ENCODE measurements around the gene GABRG3. TPM values are rescaled to one million over a fixed set of nuclear protein-coding genes. Genes with fewer than 3 reads are reported as not detected.

The GABRG3 gene
- total RNA-seq, 1 donor from 2014 or later, result not detected

- H3K27ac ChIP-seq, result no peak overlapping the region
- no peak for ATAC-seq
- intact Hi-C loops (cut with DNase I), result no loop called here
Observed at GRCh38 chr15:27323801-27324200, 352.8 kb downstream of the GABRG3 start.

GRCh38 chr15:27324886-27325615, 354.1 kb downstream of the GABRG3 start:
- no peak overlapping the region for H3K4me3 ChIP-seq
- ATAC-seq (no peak), DNase-seq (no peak)
- H3K27ac ChIP-seq, result no peak overlapping the region
- no peak for TF ChIP-seq CTCF (IDR thresholded peaks at IDR 0.05)
- no peaks in the 10 kb centered on the region for H3K27me3 ChIP-seq (ENCODE audit: low read depth)
- intact Hi-C loops (cut with DNase I), result no loop called here
- H3K36me3 ChIP-seq, result no peaks in the 10 kb centered on the region
- H3K9me3 ChIP-seq, result no peaks in the 10 kb centered on the region
- peaks cover 5% of the 10 kb centered on the region for H3K4me1 ChIP-seq

More at GRCh38 chr15:27323801-27324200, 352.8 kb downstream of the GABRG3 start:
- Histone ChIP-seq H3K4me1 (peaks cover 5% of the 10 kb centered on the region), H3K4me3 (no peak overlapping the region), H3K36me3 (no peaks in the 10 kb centered on the region), H3K9me3 (no peaks in the 10 kb centered on the region), H3K27me3 (ENCODE audit: low read depth) (no peaks in the 10 kb centered on the region)
- no peak for DNase-seq
- TF ChIP-seq CTCF (IDR thresholded peaks at IDR 0.05), result no peak

- TF ChIP-seq CTCF (IDR thresholded peaks at IDR 0.05), result no peak
- ATAC-seq (peak in 1 of 2 donors; percentile 35), DNase-seq (no peak)
- Histone ChIP-seq H3K4me1 (peaks cover 5% of the 10 kb centered on the region), H3K4me3 (no peak overlapping the region), H3K27ac (no peak overlapping the region), H3K36me3 (no peaks in the 10 kb centered on the region), H3K9me3 (no peaks in the 10 kb centered on the region), H3K27me3 (ENCODE audit: low read depth) (no peaks in the 10 kb centered on the region)
- intact Hi-C loops (cut with DNase I), result no loop called here
Observed at GRCh38 chr15:27327467-27328025, 356.6 kb downstream of the GABRG3 start.

- no peaks in the 10 kb centered on the region for H3K9me3 ChIP-seq
- DNase-seq, result no peak
- TF ChIP-seq CTCF (IDR thresholded peaks at IDR 0.05), result no peak
Observed at GRCh38 chr15:27328186-27328585, 357.2 kb downstream of the GABRG3 start.

GRCh38 chr15:27328608-27329007, 357.6 kb downstream of the GABRG3 start:
- H3K4me1 ChIP-seq, result peaks cover 5% of the 10 kb centered on the region
- no peaks in the 10 kb centered on the region for H3K27me3 ChIP-seq (ENCODE audit: low read depth)
- intact Hi-C loops (cut with DNase I), result no loop called here
- no peak for TF ChIP-seq CTCF (IDR thresholded peaks at IDR 0.05)
- H3K27ac ChIP-seq, result no peak overlapping the region
- ATAC-seq (no peak), DNase-seq (no peak)
- no peaks in the 10 kb centered on the region for H3K36me3 ChIP-seq
- H3K9me3 ChIP-seq, result no peaks in the 10 kb centered on the region
- no peak overlapping the region for H3K4me3 ChIP-seq

More at GRCh38 chr15:27328186-27328585, 357.2 kb downstream of the GABRG3 start:
- Histone ChIP-seq H3K27ac (no peak overlapping the region), H3K4me1 (peaks cover 5% of the 10 kb centered on the region), H3K4me3 (no peak overlapping the region), H3K36me3 (no peaks in the 10 kb centered on the region), H3K27me3 (ENCODE audit: low read depth) (no peaks in the 10 kb centered on the region)
- no peak for ATAC-seq
- intact Hi-C loops (cut with DNase I), result no loop called here
